HG03432 (cell line): ENCODE results near the gene KAZN.

ENCODE experiments used
- ATAC-seq: cut with Tn5 transposase; IDR thresholded peaks from one replicate; pipeline ENCODE4 v1.9.1; 2021; ENCODE audit warnings: mild to moderate bottlenecking, moderate library complexity; ENCODE audit not compliant: unreplicated experiment

KAZN gene

DNA sequence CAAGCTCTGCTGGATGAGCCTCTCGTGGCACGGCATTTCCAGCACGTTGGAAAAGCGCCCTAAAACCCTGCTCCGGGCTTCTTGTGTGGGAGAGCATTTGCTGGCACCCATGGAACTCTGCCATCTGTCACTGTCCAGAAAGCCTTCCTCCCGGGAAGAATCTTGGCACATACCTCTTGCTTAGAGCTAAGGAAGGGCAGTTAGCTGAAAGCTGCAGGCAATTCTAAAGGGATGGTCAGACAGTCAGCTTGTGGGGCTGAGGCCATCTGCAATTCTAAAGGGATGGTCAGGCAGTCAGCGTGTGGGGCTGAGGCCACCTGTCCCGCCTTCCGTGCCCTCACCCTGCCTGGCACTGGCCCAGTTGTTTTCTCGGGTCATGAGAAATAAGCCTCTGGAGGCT, 416.0 kb downstream of the KAZN start:
- ATAC-seq: no peak

- no peak for ATAC-seq
Measured at GRCh38 chr1:15016001-15016400, 417.5 kb downstream of the KAZN start.

- ATAC-seq: no peak
Measured at GRCh38 chr1:15016526-15016925, 418.0 kb downstream of the KAZN start.

- no peak for ATAC-seq
Measured at GRCh38 chr1:15017120-15017519, 418.6 kb downstream of the KAZN start.

- ATAC-seq: no peak
Measured at GRCh38 chr1:15018767-15019166, 420.3 kb downstream of the KAZN start.

DNA sequence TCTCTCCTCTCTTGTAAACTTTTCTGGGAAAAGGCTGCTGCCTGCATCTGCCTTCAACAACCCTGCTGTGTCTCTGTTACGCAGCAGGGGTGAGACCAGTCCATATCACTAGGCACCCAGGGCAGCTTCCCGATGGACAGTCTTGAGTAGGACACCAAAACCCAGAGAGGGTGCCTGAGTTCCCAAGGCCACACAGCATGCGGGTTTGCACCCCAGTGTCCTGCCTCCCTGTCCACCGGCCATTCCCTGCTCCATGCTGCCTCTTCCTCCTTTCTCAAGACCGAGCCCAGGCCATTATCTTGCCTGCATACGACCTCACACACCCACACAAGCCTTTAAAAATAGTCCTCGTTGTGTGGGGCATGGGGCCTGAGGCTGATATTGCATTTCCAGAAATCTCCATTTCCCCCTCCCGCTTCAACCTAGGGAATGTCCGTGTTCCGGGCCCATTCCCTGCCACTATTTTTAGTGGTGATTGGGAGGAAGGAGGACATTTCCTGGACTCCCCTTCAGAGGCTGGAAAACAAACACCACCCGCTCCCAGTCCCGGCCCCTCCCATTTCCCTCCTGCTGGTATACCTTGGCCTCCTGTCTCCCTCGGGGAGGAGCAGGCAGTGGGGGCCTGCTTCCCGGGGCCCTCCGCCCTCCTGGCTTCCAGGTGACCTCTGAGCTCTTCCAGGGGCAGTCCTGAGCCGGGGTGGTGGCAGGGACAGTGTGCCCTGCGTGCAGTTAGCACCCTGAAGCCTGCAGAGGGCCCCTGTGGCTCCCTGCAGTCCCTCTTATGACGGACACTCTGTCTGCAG, 422.7 kb downstream of the KAZN start:
- no peak for ATAC-seq

GRCh38 chr1:15022048-15022447, 423.6 kb downstream of the KAZN start:
- no peak for ATAC-seq

GRCh38 chr1:15023205-15023604, 424.7 kb downstream of the KAZN start:
- no peak for ATAC-seq

DNA sequence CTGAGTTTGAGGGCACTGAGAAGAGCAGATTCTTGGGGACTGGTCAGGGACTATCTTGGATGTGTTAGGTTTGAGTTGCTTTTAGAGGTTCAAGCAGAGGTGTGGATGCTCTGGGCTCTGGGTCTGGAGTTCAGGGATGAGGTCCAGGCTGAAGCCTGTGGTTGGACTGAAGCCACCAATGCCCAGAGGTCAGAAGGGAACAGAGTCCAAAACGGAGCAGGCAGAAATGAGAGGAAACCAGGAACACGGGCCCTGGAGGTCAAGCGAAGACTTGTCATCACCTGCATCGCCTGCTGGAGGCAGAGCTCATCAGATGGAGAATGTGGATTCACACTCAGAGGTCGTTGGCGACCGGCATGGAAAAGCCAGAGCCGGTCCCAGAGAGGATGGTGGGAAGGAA, 425.5 kb downstream of the KAZN start:
- no peak for ATAC-seq

DNA sequence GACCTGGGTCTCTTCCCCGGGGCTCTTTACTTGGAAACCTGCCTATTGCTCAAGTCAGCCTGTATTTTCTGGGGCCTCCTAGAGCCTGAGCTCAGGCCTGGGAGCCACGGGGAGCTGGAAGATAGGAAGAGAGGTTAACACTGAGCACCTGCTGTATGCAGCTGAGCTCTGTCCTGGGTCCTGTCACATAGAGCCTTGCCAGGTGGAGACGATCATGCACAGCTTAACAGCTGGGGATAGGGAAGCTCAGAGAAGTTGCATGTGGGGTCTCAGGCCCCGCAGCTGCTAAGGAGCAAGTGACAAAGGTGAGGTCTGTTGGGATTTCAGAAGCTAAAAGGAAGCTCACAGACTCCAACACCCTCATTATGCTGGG, 427.6 kb downstream of the KAZN start:
- ATAC-seq: no peak

GRCh38 chr1:15027515-15027986, 429.1 kb downstream of the KAZN start:
- no peak for ATAC-seq

- no peak for ATAC-seq
Measured at GRCh38 chr1:15028102-15028501, 429.6 kb downstream of the KAZN start.

DNA sequence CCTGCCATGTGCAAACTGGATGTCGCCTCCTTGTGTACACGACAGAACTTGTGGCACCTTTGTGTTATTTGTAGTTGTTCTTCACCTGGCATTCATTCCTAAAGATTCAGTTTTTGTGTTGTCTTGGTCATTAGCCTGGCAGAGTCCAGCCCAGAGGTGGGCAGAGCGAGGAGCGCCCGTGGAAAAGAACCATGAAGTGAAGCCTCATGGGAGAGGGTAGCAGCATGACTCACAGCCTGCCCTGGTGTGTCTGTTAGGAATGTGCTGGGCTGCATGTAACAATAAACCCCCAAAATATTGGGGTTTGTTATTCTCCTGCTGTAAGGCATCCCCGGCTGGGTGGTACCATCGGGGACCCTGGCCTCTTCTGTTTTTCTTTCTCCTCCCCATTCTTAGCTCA, 430.1 kb downstream of the KAZN start:
- ATAC-seq: no peak

GRCh38 chr1:15029036-15029435, 430.6 kb downstream of the KAZN start:
- no peak for ATAC-seq

- no peak for ATAC-seq
Measured at GRCh38 chr1:15029786-15030185, 431.3 kb downstream of the KAZN start.

DNA sequence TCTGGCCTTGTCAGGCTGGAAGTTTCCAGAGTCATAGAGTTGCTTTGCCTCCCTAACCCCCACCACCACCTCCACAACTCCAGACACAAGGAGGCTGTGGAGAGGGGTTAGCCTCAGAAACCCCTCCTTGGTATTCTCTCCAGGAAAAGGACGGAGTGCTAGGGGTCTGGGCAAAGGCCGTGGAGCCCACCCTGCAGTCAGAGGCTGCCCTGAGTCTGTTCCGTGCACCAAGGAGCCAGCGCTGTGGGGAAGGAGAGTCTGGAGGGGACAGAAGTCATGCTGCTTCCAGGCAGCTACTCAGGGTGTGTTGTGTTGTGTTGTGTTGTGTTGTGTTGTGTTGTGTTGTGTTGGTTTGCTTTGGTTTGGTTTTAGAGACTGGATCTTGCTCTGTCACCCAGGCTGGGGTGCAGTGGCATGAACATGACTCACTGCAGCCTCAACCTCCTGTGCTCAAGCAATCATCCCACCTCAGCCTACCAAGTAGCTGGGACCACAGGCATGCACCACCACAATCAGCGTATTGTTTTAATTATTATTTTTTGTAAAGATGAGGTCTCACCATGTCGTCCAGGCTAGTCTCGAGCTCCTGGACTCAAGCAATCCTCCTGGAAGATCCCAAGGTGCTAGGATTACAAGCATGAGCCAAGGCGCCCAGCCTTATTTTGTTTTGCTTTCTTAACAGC, 432.9 kb downstream of the KAZN start:
- no peak for ATAC-seq

- ATAC-seq: no peak
Measured at GRCh38 chr1:15033264-15033663, 434.8 kb downstream of the KAZN start.

GRCh38 chr1:15034656-15035055, 436.2 kb downstream of the KAZN start:
- no peak for ATAC-seq

GRCh38 chr1:15035236-15035635, 436.8 kb downstream of the KAZN start:
- no peak for ATAC-seq

DNA sequence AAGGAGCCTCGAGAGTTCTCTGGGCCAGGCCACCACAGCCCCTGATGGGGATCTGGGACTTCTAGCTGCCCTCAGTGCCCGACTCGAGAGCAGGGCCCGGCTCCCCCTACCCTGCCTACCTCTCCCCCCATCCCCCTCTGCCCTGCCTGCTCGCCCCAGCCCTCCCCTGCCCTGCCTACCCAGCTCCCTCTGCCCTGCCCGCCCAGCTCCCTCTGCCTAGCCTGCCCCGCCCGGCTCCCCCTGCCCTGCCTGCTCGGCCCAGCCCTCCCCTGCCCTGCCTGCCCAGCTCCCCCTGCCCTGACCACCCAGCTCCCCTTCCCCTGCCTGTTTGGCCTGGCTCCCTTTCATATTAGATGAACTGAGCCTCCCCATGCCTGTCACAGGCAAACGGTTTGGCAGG, 437.6 kb downstream of the KAZN start:
- no peak for ATAC-seq

DNA sequence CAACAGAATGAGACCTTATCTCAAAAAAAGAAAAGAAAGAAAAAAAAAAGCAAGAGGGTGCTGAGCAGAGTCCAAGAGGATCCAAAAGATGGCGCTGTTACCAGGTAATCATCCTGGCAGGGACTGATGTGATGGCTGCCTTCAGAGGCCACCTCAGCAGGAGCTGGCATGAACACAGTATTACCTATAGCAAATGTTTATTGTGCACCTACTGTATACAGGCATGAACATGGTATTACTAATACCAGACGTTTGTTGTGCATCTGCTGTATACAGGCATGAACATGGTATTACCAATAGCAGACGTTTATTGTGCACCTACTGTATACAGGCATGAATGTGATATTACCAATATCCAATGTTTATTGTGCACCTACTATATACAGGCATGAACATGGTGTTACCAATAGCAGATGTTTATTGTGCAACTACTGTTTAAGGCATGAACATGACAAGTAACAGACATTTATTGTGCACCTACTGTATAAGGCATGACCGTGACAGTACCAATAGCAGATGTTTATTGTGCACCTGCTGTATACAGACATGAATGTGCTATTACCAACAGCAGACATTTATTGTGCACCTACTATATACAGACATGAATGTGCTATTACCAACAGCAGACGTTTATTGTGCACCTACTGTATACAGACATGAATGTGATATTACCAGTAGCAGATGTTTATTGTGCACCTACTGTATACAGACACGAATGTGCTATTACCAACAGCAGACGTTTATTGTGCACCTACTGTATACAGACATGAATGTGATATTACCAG, 439.9 kb downstream of the KAZN start:
- ATAC-seq: no peak
